HFFc6 (cell line): ENCODE data around the gene CEACAM1. TPM values are rescaled to one million over a fixed set of nuclear protein-coding genes. Genes with fewer than 3 reads are reported as not detected.

Source experiments
- DNase-seq: peaks from one replicate; pipeline ENCODE4 v3.0.0-alpha.2; 2018
- H3K27ac Mint-ChIP-seq: 2 replicates; pipeline ENCODE4 v1.8.0; 2020; ENCODE audit warnings: mild to moderate bottlenecking, mixed read lengths
- H3K27me3 Mint-ChIP-seq: 2 replicates; pipeline ENCODE4 v1.8.0; 2021; ENCODE audit warnings: mild to moderate bottlenecking, moderate library complexity, mixed read lengths; ENCODE audit not compliant: insufficient read depth
- H3K36me3 Mint-ChIP-seq: 2 replicates; pipeline ENCODE4 v1.8.0; 2021; ENCODE audit warnings: low read depth, mixed read lengths
- H3K4me1 Mint-ChIP-seq: 2 replicates; pipeline ENCODE4 v1.8.0; 2020; ENCODE audit warnings: low read depth, mixed read lengths
- H3K4me3 Mint-ChIP-seq: 2 replicates; pipeline ENCODE4 v1.8.0; 2020; ENCODE audit warnings: mild to moderate bottlenecking, moderate library complexity, mixed read lengths
- H3K9me3 Mint-ChIP-seq: 2 replicates; pipeline ENCODE4 v1.8.0; 2020; ENCODE audit warnings: mild to moderate bottlenecking, mixed read lengths
- CTCF ChIP-seq: fragments of 200-600 bp; sonication (generic); IDR thresholded peaks from 2 replicates; pipeline ENCODE4 v1.5.0; 2021; ENCODE audit warnings: antibody characterized with exemption, mild to moderate bottlenecking
- total RNA-seq, 6 experiments: library from RNA; stranded (reverse); fragmentation: NEBNext Ultra II Directional; extraction: Animal tissue kit (Norgen Biotek cat#: 25700); gene quantifications; 2 replicates in 1 of 6; 3 replicates in 5 of 6; pipeline ENCODE4 v1.2.3, GENCODE V29; 2021

The CEACAM1 gene
- total RNA-seq, 6 experiments from 2014 or later = not detected

DNA sequence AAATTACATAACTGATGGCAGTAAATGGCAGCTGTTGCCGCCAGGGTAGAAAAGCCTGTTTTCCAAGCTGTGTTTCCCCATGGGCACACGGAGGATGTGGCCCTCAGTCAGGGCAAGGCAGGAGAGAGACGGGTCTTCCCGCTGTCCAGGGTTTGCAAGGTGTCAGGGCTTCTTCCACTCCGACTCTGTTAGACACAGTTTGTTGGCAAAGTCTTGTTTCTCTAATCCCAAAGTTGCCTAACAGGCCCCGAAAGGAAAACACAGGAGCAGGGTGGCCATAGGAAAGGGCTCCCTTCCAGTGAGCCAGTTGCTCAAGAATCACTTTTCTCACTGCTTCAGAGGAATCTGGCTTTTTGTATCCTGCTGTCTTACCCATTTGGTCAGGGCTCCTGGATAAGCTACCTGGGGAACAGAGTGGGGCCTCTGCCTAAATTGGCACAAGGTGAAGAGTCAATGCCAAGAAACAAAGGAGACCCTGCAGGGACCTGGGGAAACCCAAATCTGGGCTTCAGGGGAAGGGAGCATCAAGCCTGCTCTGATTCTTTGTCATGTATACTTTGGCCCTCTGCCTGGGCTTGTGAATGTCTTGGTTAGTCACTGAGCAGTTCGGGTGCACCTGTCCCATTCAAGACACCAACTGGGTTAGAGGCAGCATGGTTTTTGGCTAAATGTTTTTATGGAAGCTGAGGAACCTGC lies 56.6 kb downstream of the CEACAM1 start:
- Mint-ChIP-seq H3K36me3 (no peaks in the 10 kb centered on the region), H3K27me3 (peaks cover 16% of the 10 kb centered on the region), H3K9me3 (no peaks in the 10 kb centered on the region), H3K27ac (no peak overlapping the region), H3K4me3 (no peak overlapping the region), H3K4me1 (peaks cover 30% of the 10 kb centered on the region)
- TF ChIP-seq CTCF = no peak
- DNase-seq = peak; percentile 20

DNA sequence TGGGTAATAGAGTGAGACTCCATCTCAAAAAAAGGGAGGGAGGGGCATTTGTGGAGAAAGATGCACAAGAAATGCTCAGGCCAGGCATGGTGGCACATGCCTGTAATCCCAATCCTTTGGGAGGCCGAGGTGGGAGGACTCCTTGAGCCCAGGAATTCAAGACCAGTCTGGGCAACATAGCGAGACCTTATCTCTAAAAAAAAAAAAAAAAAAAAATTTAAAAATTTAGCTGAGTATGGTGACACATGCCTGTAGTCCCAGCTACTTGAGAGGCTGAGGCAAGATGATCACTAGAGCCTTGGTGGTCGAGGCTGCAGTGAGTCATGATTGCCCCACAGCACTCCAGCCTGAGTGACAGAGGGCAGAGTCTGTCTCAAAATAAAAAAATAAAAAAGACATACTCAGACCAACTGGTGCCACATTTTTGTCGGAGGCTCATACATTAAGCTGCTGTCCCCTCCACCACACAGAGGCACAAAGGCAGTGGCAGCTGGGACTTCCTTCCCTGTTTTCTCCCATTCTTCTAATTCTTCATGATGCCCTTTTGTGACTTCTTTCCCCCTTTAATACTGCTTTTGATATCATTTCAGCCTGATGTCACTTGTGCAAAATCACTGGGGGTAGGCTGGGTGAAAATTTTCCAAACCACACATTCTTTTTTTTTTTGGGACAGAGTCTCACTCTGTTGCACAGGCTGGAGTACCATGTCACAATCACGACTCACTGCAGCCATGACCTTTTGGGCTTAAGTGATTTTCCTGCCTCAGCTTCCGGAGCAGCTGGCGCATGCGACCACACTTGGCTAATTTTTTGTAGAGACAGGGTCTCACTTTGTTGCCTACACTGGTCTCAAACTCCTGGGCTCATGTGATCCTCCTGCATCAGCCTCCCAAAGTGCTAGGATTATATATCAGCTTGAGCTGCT lies 58.7 kb downstream of the CEACAM1 start:
- Mint-ChIP-seq H3K27me3 (peaks cover 17% of the 10 kb centered on the region), H3K4me3 (no peak overlapping the region), H3K27ac (no peak overlapping the region), H3K9me3 (no peaks in the 10 kb centered on the region), H3K4me1 (peaks cover 38% of the 10 kb centered on the region), H3K36me3 (no peaks in the 10 kb centered on the region)
- no peak for DNase-seq
- TF ChIP-seq CTCF = no peak

GRCh38 chr19:42468273-42468796 lies 59.9 kb downstream of the CEACAM1 start:
- Mint-ChIP-seq H3K36me3 (no peaks in the 10 kb centered on the region), H3K4me3 (peak overlapping the region; percentile 28), H3K9me3 (no peaks in the 10 kb centered on the region), H3K4me1 (peaks cover 38% of the 10 kb centered on the region), H3K27me3 (peaks cover 16% of the 10 kb centered on the region), H3K27ac (peak overlapping the region; percentile 85)
- TF ChIP-seq CTCF = no peak
- peak; percentile 80 for DNase-seq

DNA sequence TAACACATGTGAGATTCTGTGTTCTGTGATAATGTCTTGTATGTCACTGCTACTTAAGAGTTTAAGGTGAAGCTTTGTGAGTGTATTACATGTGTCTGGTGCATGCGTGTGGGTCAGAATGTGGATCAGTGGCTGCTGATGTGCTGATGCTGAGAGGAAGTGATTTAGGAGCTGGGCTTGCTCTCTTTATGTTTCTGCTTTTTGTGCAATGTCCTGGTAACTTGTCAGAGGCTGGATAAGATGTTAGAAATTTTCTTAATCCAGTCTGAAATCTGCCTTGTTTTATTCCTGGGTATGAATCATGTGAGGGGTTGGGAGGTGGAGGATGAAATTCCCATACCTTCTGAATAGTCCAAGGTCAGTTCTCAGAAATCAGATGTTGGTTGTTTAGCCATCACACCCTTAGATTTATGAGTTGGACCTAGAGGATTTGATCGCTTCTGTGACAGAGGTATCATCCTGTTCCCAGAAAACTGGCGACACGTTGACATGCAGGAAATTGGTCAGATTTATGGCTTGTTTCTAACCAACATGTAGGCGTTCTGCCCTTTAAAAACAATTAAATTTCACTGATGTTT lies 61.0 kb downstream of the CEACAM1 start:
- no peak for TF ChIP-seq CTCF
- Mint-ChIP-seq H3K9me3 (no peaks in the 10 kb centered on the region), H3K4me1 (peaks cover 38% of the 10 kb centered on the region), H3K36me3 (no peaks in the 10 kb centered on the region), H3K27me3 (peaks cover 15% of the 10 kb centered on the region), H3K27ac (peak overlapping the region; percentile 13; the same call in 1 of the 2 replicates), H3K4me3 (no peak overlapping the region)
- DNase-seq = no peak

GRCh38 chr19:42466521-42467182 lies 61.6 kb downstream of the CEACAM1 start:
- Mint-ChIP-seq H3K4me1 (peaks cover 34% of the 10 kb centered on the region), H3K9me3 (no peaks in the 10 kb centered on the region), H3K27ac (0 out of 2 replicates have a peak overlapping the region, but pooled peaks have one; percentile 11), H3K4me3 (no peak overlapping the region), H3K36me3 (no peaks in the 10 kb centered on the region), H3K27me3 (peaks cover 11% of the 10 kb centered on the region)
- DNase-seq = no peak
- no peak for TF ChIP-seq CTCF
